Neural crest cell (in vitro differentiated cells): ENCODE measurements around the gene PPHLN1. TPM values are rescaled to one million over a fixed set of nuclear protein-coding genes. Genes with fewer than 3 reads are reported as not detected.

ENCODE experiments used
- DNase-seq: peaks from one replicate; pipeline ENCODE4 v3.0.0; 2021; ENCODE audit warnings: low read depth, mixed read lengths, low spot score
- H3K27ac Mint-ChIP-seq: one replicate; pipeline ENCODE4 v1.8.0; 2021; ENCODE audit warnings: mild to moderate bottlenecking, mixed read lengths; ENCODE audit not compliant: unreplicated experiment
- H3K27me3 Mint-ChIP-seq: 2 replicates; pipeline ENCODE4 v1.8.0; 2021; ENCODE audit warnings: low read depth, mild to moderate bottlenecking, mixed read lengths
- H3K36me3 Mint-ChIP-seq: 2 replicates; pipeline ENCODE4 v1.8.0; 2021; ENCODE audit warnings: low read depth, mild to moderate bottlenecking, mixed read lengths
- H3K4me1 Mint-ChIP-seq: 2 replicates; pipeline ENCODE4 v1.8.0; 2021; ENCODE audit warnings: mixed read lengths
- H3K4me3 Mint-ChIP-seq: one replicate; pipeline ENCODE4 v1.8.0; 2021; ENCODE audit warnings: mild to moderate bottlenecking, mixed read lengths
- H3K9me3 Mint-ChIP-seq: 2 replicates; pipeline ENCODE4 v1.8.0; 2021; ENCODE audit warnings: mixed read lengths
- CTCF ChIP-seq: fragments of 200-600 bp; sonication (generic); conservative IDR thresholded peaks from 2 replicates; pipeline ENCODE4 v1.5.0; 2021; ENCODE audit warnings: antibody characterized with exemption, mild to moderate bottlenecking
- total RNA-seq: library from RNA; stranded (reverse); gene quantifications from 2 replicates; pipeline ENCODE4 v1.2.1, GENCODE V29; 2021

PPHLN1 gene
- total RNA-seq, 1 donor from 2014 or later: 57.9 TPM

- no peak for DNase-seq
- H3K4me3 Mint-ChIP-seq: no peak overlapping the region
- H3K9me3 Mint-ChIP-seq: no peaks in the 10 kb centered on the region
- H3K36me3 Mint-ChIP-seq: peaks cover 4% of the 10 kb centered on the region
- no peak overlapping the region for H3K27ac Mint-ChIP-seq
- H3K4me1 Mint-ChIP-seq: peaks cover 32% of the 10 kb centered on the region
- TF ChIP-seq CTCF: no peak
- H3K27me3 Mint-ChIP-seq: no peaks in the 10 kb centered on the region
These were observed 142.4 kb downstream of the PPHLN1 start for GRCh38 chr12:42468341-42468821.

DNA sequence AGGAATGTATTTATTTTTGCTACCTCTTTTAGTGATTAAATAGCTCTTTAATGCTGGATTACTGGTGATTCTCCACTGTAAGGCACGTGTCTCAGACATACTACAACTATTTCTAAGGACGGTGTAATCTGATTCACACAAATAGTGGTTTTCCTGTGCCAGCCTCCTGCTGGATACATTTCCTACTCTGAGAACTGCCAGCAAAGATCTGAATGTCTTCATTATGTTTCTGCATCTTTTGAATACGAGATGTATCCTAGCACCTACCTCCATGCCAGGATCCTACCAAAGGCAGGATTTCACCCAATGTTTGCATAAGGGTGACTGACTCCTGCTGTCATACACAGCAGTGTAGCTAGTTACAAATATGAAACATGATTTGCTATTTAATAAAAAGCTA, 143.0 kb downstream of the PPHLN1 start:
- peaks cover 36% of the 10 kb centered on the region for H3K4me1 Mint-ChIP-seq

GRCh38 chr12:42469355-42470175, 143.6 kb downstream of the PPHLN1 start:
- Mint-ChIP-seq H3K27ac (peak overlapping the region; percentile 29), H3K4me1 (peaks cover 39% of the 10 kb centered on the region), H3K36me3 (peaks cover 4% of the 10 kb centered on the region), H3K4me3 (no peak overlapping the region), H3K27me3 (no peaks in the 10 kb centered on the region), H3K9me3 (no peaks in the 10 kb centered on the region)
- TF ChIP-seq CTCF: no peak
- DNase-seq: no peak

More for the DNA sequence above, 143.0 kb downstream of the PPHLN1 start:
- Mint-ChIP-seq H3K27ac (no peak overlapping the region), H3K4me3 (no peak overlapping the region), H3K36me3 (peaks cover 4% of the 10 kb centered on the region), H3K9me3 (no peaks in the 10 kb centered on the region), H3K27me3 (no peaks in the 10 kb centered on the region)
- TF ChIP-seq CTCF: no peak
- DNase-seq: no peak

GRCh38 chr12:42472376-42472775, 146.4 kb downstream of the PPHLN1 start:
- DNase-seq: no peak
- Mint-ChIP-seq H3K27ac (peak overlapping the region; percentile 73), H3K4me1 (peaks cover 48% of the 10 kb centered on the region), H3K9me3 (no peaks in the 10 kb centered on the region), H3K27me3 (no peaks in the 10 kb centered on the region), H3K36me3 (peaks cover 4% of the 10 kb centered on the region), H3K4me3 (no peak overlapping the region)
- no peak for TF ChIP-seq CTCF

GRCh38 chr12:42473130-42473529, 147.2 kb downstream of the PPHLN1 start:
- H3K27ac Mint-ChIP-seq: no peak overlapping the region
- no peak overlapping the region for H3K4me3 Mint-ChIP-seq
- no peak for DNase-seq
- no peak for TF ChIP-seq CTCF
- no peaks in the 10 kb centered on the region for H3K27me3 Mint-ChIP-seq
- peaks cover 48% of the 10 kb centered on the region for H3K4me1 Mint-ChIP-seq
- no peaks in the 10 kb centered on the region for H3K9me3 Mint-ChIP-seq
- H3K36me3 Mint-ChIP-seq: peaks cover 4% of the 10 kb centered on the region
